H1 (cell line): ENCODE measurements around the gene PCDH9.

Source experiments
- POLR2AphosphoS5 ChIP-seq: IDR thresholded peaks from 2 replicates; pipeline ENCODE4 v1.6.1; 2011; ENCODE audit warnings: low read depth, low read length
- TEAD4 ChIP-seq: IDR thresholded peaks from 2 replicates; pipeline ENCODE4 v1.6.1; 2012; ENCODE audit warnings: low read depth, low read length, inconsistent platforms, mixed read lengths

DNA sequence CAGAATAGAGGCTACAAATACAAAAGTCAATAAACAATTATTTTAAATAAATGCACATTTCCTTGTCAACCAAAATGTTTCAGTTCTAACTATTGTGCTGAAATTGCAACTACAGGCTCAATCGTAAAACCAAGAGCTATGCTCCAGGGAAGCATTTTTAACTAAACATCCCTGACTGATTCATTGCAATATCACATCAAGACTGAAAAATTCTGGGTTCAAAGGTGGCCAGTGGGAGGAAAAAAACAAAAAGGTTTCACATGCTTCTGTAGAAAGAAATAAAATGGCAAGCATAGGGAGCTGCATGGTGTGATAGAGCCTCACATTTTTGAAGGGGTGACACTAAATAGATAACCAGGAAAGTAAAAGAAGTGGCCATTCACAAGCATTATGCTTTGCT, 862.8 kb downstream of the PCDH9 start:
- no peak for TF ChIP-seq TEAD4
- no peak for TF ChIP-seq POLR2AphosphoS5
